Endothelial cell (in vitro differentiated cells): ENCODE results near the gene SERINC5. TPM values are rescaled to one million over a fixed set of nuclear protein-coding genes. Genes with fewer than 3 reads are reported as not detected.

Experiments
- DNase-seq: peaks from one replicate; pipeline ENCODE4 v3.0.0; 2021; ENCODE audit warnings: low spot score
- H3K27ac Mint-ChIP-seq: one replicate; pipeline ENCODE4 v1.8.0; 2021; ENCODE audit warnings: mixed read lengths, inconsistent platforms; ENCODE audit not compliant: unreplicated experiment
- H3K27me3 Mint-ChIP-seq: one replicate; pipeline ENCODE4 v1.8.0; 2021; ENCODE audit warnings: mild to moderate bottlenecking, moderate library complexity, mixed read lengths, inconsistent platforms; ENCODE audit not compliant: unreplicated experiment
- H3K36me3 Mint-ChIP-seq: one replicate; pipeline ENCODE4 v1.8.0; 2021; ENCODE audit warnings: mild to moderate bottlenecking, low read depth, mixed read lengths, inconsistent platforms; ENCODE audit not compliant: unreplicated experiment
- H3K4me1 Mint-ChIP-seq: one replicate; pipeline ENCODE4 v1.8.0; 2021; ENCODE audit warnings: mild to moderate bottlenecking, mixed read lengths, inconsistent platforms; ENCODE audit not compliant: unreplicated experiment
- H3K4me3 Mint-ChIP-seq: one replicate; pipeline ENCODE4 v1.8.0; 2021; ENCODE audit warnings: mild to moderate bottlenecking, mixed read lengths, inconsistent platforms; ENCODE audit not compliant: unreplicated experiment
- H3K9me3 Mint-ChIP-seq: one replicate; pipeline ENCODE4 v1.8.0; 2021; ENCODE audit warnings: mixed read lengths, inconsistent platforms; ENCODE audit not compliant: unreplicated experiment
- CTCF ChIP-seq: fragments of 200-600 bp; sonication (generic); IDR thresholded peaks from one replicate; pipeline ENCODE4 v1.5.0; 2021; ENCODE audit warnings: antibody characterized with exemption; ENCODE audit not compliant: unreplicated experiment
- total RNA-seq: library from RNA; stranded (reverse); fragmentation: NEBNext Ultra II Directional; extraction: Animal tissue kit (Norgen Biotek cat#: 25700); gene quantifications from one replicate; pipeline ENCODE4 v1.2.1, GENCODE V29; 2021; ENCODE audit not compliant: unreplicated experiment

The SERINC5 gene
- total RNA-seq, 1 donor from 2014 or later: 122 TPM

- Mint-ChIP-seq H3K27ac (peak overlapping the region; percentile 42), H3K4me3 (no peak overlapping the region), H3K36me3 (no peaks in the 10 kb centered on the region), H3K9me3 (no peaks in the 10 kb centered on the region), H3K27me3 (no peaks in the 10 kb centered on the region), H3K4me1 (peaks cover 9% of the 10 kb centered on the region)
- DNase-seq: no peak
- TF ChIP-seq CTCF: no peak
Measured at GRCh38 chr5:80269991-80270438, 14.2 kb upstream of the SERINC5 start.

GRCh38 chr5:80268916-80269315, 13.1 kb upstream of the SERINC5 start:
- Mint-ChIP-seq H3K9me3 (no peaks in the 10 kb centered on the region), H3K36me3 (no peaks in the 10 kb centered on the region), H3K4me3 (no peak overlapping the region), H3K27me3 (no peaks in the 10 kb centered on the region), H3K27ac (peak overlapping the region; percentile 92), H3K4me1 (peaks cover 9% of the 10 kb centered on the region)
- no peak for TF ChIP-seq CTCF
- no peak for DNase-seq

- H3K9me3 Mint-ChIP-seq: no peaks in the 10 kb centered on the region
- DNase-seq: no peak
Measured at GRCh38 chr5:80266566-80266965, 10.7 kb upstream of the SERINC5 start.

GRCh38 chr5:80260461-80260860, 4.6 kb upstream of the SERINC5 start:
- Mint-ChIP-seq H3K9me3 (no peaks in the 10 kb centered on the region), H3K4me3 (no peak overlapping the region), H3K27me3 (peaks cover 4% of the 10 kb centered on the region), H3K27ac (no peak overlapping the region), H3K36me3 (peaks cover 4% of the 10 kb centered on the region), H3K4me1 (peaks cover 14% of the 10 kb centered on the region)
- no peak for DNase-seq
- TF ChIP-seq CTCF: no peak

More at GRCh38 chr5:80266566-80266965, 10.7 kb upstream of the SERINC5 start:
- Mint-ChIP-seq H3K27me3 (no peaks in the 10 kb centered on the region), H3K27ac (no peak overlapping the region), H3K4me3 (no peak overlapping the region), H3K4me1 (peaks cover 9% of the 10 kb centered on the region), H3K36me3 (no peaks in the 10 kb centered on the region)
- TF ChIP-seq CTCF: no peak

GRCh38 chr5:80259511-80260203, 3.8 kb upstream of the SERINC5 start:
- peaks cover 8% of the 10 kb centered on the region for H3K36me3 Mint-ChIP-seq
- no peaks in the 10 kb centered on the region for H3K9me3 Mint-ChIP-seq
- no peak overlapping the region for H3K27ac Mint-ChIP-seq
- no peak for TF ChIP-seq CTCF
- H3K27me3 Mint-ChIP-seq: peaks cover 9% of the 10 kb centered on the region
- H3K4me3 Mint-ChIP-seq: no peak overlapping the region
- no peak for DNase-seq
- H3K4me1 Mint-ChIP-seq: peaks cover 20% of the 10 kb centered on the region
